Raji (cell line): Measurements from ENCODE around the gene SATB2.

ENCODE experiments used
- POLR2A ChIP-seq: IDR thresholded peaks from 2 replicates; pipeline ENCODE4 v1.6.1; 2011; ENCODE audit warnings: low read depth, low read length, control low read depth; ENCODE audit not compliant: insufficient read depth

SATB2 gene

GRCh38 chr2:199341123-199341522, 116.6 kb downstream of the SATB2 start:
- TF ChIP-seq POLR2A = no peak

GRCh38 chr2:199339891-199340605, 117.7 kb downstream of the SATB2 start:
- no peak for TF ChIP-seq POLR2A

- TF ChIP-seq POLR2A = no peak
Measured at GRCh38 chr2:199336546-199336945, 121.2 kb downstream of the SATB2 start.

- TF ChIP-seq POLR2A = no peak
Measured at GRCh38 chr2:199335502-199335901, 122.2 kb downstream of the SATB2 start.

- no peak for TF ChIP-seq POLR2A
Measured at GRCh38 chr2:199329466-199329865, 128.3 kb downstream of the SATB2 start.

- no peak for TF ChIP-seq POLR2A
Measured at GRCh38 chr2:199329031-199329430, 128.7 kb downstream of the SATB2 start.

- TF ChIP-seq POLR2A = no peak
Measured at GRCh38 chr2:199325881-199326280, 131.9 kb downstream of the SATB2 start.

GRCh38 chr2:199322151-199322550, 135.6 kb downstream of the SATB2 start:
- TF ChIP-seq POLR2A = no peak

- TF ChIP-seq POLR2A = no peak
Measured at GRCh38 chr2:199317646-199318045, 140.1 kb downstream of the SATB2 start.

- TF ChIP-seq POLR2A = no peak
Measured at GRCh38 chr2:199316851-199317250, 140.9 kb downstream of the SATB2 start.

GRCh38 chr2:199315299-199316179, 142.2 kb downstream of the SATB2 start:
- TF ChIP-seq POLR2A = no peak

GRCh38 chr2:199312931-199313330, 144.8 kb downstream of the SATB2 start:
- no peak for TF ChIP-seq POLR2A

- no peak for TF ChIP-seq POLR2A
Measured at GRCh38 chr2:199310771-199311585, 146.8 kb downstream of the SATB2 start.

- no peak for TF ChIP-seq POLR2A
Measured at GRCh38 chr2:199309973-199310372, 147.8 kb downstream of the SATB2 start.

GRCh38 chr2:199309411-199309810, 148.3 kb downstream of the SATB2 start:
- TF ChIP-seq POLR2A = no peak
